ENCODE results near the gene AFP. TPM values are rescaled to one million over a fixed set of nuclear protein-coding genes. Genes with fewer than 3 reads are reported as not detected.

AFP gene
- total RNA-seq, 1 donor from 2014 or later: not detected

- H3K36me3 ChIP-seq: no peaks in the 10 kb centered on the region
- TF ChIP-seq EZH2phosphoT487 (IDR thresholded peaks at IDR 0.05) (no peak), EZH2 (IDR thresholded peaks at IDR 0.05) (no peak), CTCF (IDR thresholded peaks at IDR 0.05) (no peak)
- no peaks in the 10 kb centered on the region for H4K20me1 ChIP-seq (ENCODE audit: low read depth)
- no peak overlapping the region for H3K4me3 ChIP-seq
- Mint-ChIP-seq H3K4me1 (no peaks in the 10 kb centered on the region), H3K27me3 (ENCODE audit: insufficient read depth, low read depth) (peaks cover 2% of the 10 kb centered on the region), H3K27ac (no peak overlapping the region), H3K36me3 (no peaks in the 10 kb centered on the region), H3K4me3 (no peak overlapping the region), H3K9me3 (no peaks in the 10 kb centered on the region)
- no peak overlapping the region for H3K4me2 ChIP-seq
- no peaks in the 10 kb centered on the region for H3K27me3 ChIP-seq
- no peak for DNase-seq (ENCODE audit: low spot score)
- H2AFZ ChIP-seq (replicated peaks): no peak overlapping the region
- H3K9me3 ChIP-seq (ENCODE audit: low read depth): no peaks in the 10 kb centered on the region
- H3K27ac ChIP-seq: no peak overlapping the region
- H3K9ac ChIP-seq: no peak overlapping the region
- no peaks in the 10 kb centered on the region for H3K79me2 ChIP-seq (ENCODE audit: low read depth)
- no peaks in the 10 kb centered on the region for H3F3A ChIP-seq (ENCODE audit: low read depth)
- no peaks in the 10 kb centered on the region for H3K4me1 ChIP-seq
These were observed 6.0 kb upstream of the AFP start for GRCh38 chr4:73429826-73430587.

- Histone ChIP-seq H3K9me3 (ENCODE audit: low read depth) (no peaks in the 10 kb centered on the region), H4K20me1 (ENCODE audit: low read depth) (no peaks in the 10 kb centered on the region), H3K27ac (no peak overlapping the region), H3K79me2 (ENCODE audit: low read depth) (no peaks in the 10 kb centered on the region), H3K27me3 (no peaks in the 10 kb centered on the region), H3K4me2 (no peak overlapping the region), H3K9ac (no peak overlapping the region), H2AFZ (replicated peaks) (no peak overlapping the region), H3F3A (ENCODE audit: low read depth) (no peaks in the 10 kb centered on the region), H3K36me3 (no peaks in the 10 kb centered on the region), H3K4me1 (no peaks in the 10 kb centered on the region), H3K4me3 (no peak overlapping the region)
- H3K36me3 Mint-ChIP-seq: no peaks in the 10 kb centered on the region
- no peak overlapping the region for H3K4me3 Mint-ChIP-seq
- TF ChIP-seq EZH2 (IDR thresholded peaks at IDR 0.05): no peak
- no peak for TF ChIP-seq EZH2phosphoT487 (IDR thresholded peaks at IDR 0.05)
- TF ChIP-seq CTCF (IDR thresholded peaks at IDR 0.05): no peak
- DNase-seq (ENCODE audit: low spot score): no peak
- no peaks in the 10 kb centered on the region for H3K4me1 Mint-ChIP-seq
- H3K27me3 Mint-ChIP-seq (ENCODE audit: insufficient read depth, low read depth): no peaks in the 10 kb centered on the region
- no peaks in the 10 kb centered on the region for H3K9me3 Mint-ChIP-seq
- H3K27ac Mint-ChIP-seq: no peak overlapping the region
These were observed 4.2 kb upstream of the AFP start for GRCh38 chr4:73431813-73432168.

- no peaks in the 10 kb centered on the region for H4K20me1 ChIP-seq (ENCODE audit: low read depth)
- H3K4me1 Mint-ChIP-seq: no peaks in the 10 kb centered on the region
- H3K27me3 Mint-ChIP-seq (ENCODE audit: insufficient read depth, low read depth): no peaks in the 10 kb centered on the region
- no peaks in the 10 kb centered on the region for H3F3A ChIP-seq (ENCODE audit: low read depth)
- no peaks in the 10 kb centered on the region for H3K9me3 ChIP-seq (ENCODE audit: low read depth)
- no peak overlapping the region for H3K4me2 ChIP-seq
- no peaks in the 10 kb centered on the region for H3K36me3 Mint-ChIP-seq
- H3K27me3 ChIP-seq: no peaks in the 10 kb centered on the region
- DNase-seq (ENCODE audit: low spot score): no peak
- H3K4me1 ChIP-seq: no peaks in the 10 kb centered on the region
- H3K4me3 ChIP-seq: no peak overlapping the region
- no peak overlapping the region for H2AFZ ChIP-seq (replicated peaks)
- H3K27ac ChIP-seq: no peak overlapping the region
- no peaks in the 10 kb centered on the region for H3K36me3 ChIP-seq
- no peaks in the 10 kb centered on the region for H3K79me2 ChIP-seq (ENCODE audit: low read depth)
- TF ChIP-seq EZH2phosphoT487 (IDR thresholded peaks at IDR 0.05) (no peak), EZH2 (IDR thresholded peaks at IDR 0.05) (no peak), CTCF (IDR thresholded peaks at IDR 0.05) (no peak)
- no peak overlapping the region for H3K4me3 Mint-ChIP-seq
- H3K9ac ChIP-seq: no peak overlapping the region
- H3K27ac Mint-ChIP-seq: no peak overlapping the region
- no peaks in the 10 kb centered on the region for H3K9me3 Mint-ChIP-seq
These were observed 3.6 kb upstream of the AFP start for GRCh38 chr4:73432169-73433000.
